Activated naive CD8-positive, alpha-beta T cell treated with anti-CD3 and anti-CD28 coated beads for 36 hours (primary cell): ENCODE data around the gene SENP1. TPM values are rescaled to one million over a fixed set of nuclear protein-coding genes. Genes with fewer than 3 reads are reported as not detected.

Source experiments
- DNase-seq: peaks from one replicate; pipeline ENCODE4 v3.0.0; 2021
- H3K27ac Mint-ChIP-seq: one replicate; pipeline ENCODE4 v1.8.0; 2022; ENCODE audit warnings: mild to moderate bottlenecking, moderate library complexity, mixed read lengths
- H3K27me3 Mint-ChIP-seq: one replicate; pipeline ENCODE4 v1.8.0; 2022; ENCODE audit warnings: mild to moderate bottlenecking, mixed read lengths
- H3K36me3 Mint-ChIP-seq: one replicate; pipeline ENCODE4 v1.8.0; 2021; ENCODE audit warnings: mild to moderate bottlenecking, mixed read lengths
- H3K4me1 Mint-ChIP-seq: one replicate; pipeline ENCODE4 v1.8.0; 2021; ENCODE audit warnings: mixed read lengths
- H3K4me3 Mint-ChIP-seq: one replicate; pipeline ENCODE4 v1.8.0; 2022; ENCODE audit warnings: mild to moderate bottlenecking, moderate library complexity, mixed read lengths
- H3K9me3 Mint-ChIP-seq: one replicate; pipeline ENCODE4 v1.8.0; 2022; ENCODE audit warnings: mixed read lengths
- total RNA-seq, 2 experiments: library from RNA; stranded (reverse); gene quantifications; one replicate each; pipeline ENCODE4 v1.2.3, GENCODE V29; 2021

The SENP1 gene
- total RNA-seq, 2 experiments from 2014 or later, result 42.6 to 53.6 TPM

DNA sequence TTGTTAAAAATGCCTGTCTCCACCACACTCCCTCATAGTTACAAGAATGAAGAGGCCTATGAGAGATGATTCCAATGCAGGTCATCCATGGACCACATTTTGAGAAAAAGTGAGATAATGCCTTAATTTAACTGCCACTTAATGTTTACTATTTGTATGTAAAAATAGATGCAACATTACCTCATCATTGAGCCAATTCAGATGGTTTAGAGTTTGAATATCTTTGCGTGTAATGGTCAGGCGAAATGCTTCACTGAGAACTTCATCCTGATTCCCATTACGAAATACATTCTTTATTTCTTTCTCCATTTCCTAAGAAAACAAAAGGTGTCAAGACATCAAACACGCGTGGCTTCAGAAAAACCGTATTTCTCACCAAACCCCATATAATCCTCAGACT lies 42.3 kb downstream of the SENP1 start:
- DNase-seq, result no peak
- H3K27ac Mint-ChIP-seq, result no peak overlapping the region
- peaks cover 2% of the 10 kb centered on the region for H3K4me1 Mint-ChIP-seq
- peaks cover 13% of the 10 kb centered on the region for H3K9me3 Mint-ChIP-seq
- no peak overlapping the region for H3K4me3 Mint-ChIP-seq
- peaks cover 51% of the 10 kb centered on the region for H3K36me3 Mint-ChIP-seq
- H3K27me3 Mint-ChIP-seq, result no peaks in the 10 kb centered on the region

- H3K9me3 Mint-ChIP-seq, result peaks cover 14% of the 10 kb centered on the region
- H3K27me3 Mint-ChIP-seq, result no peaks in the 10 kb centered on the region
- DNase-seq, result no peak
- no peak overlapping the region for H3K27ac Mint-ChIP-seq
- peaks cover 49% of the 10 kb centered on the region for H3K36me3 Mint-ChIP-seq
- H3K4me3 Mint-ChIP-seq, result no peak overlapping the region
- H3K4me1 Mint-ChIP-seq, result no peaks in the 10 kb centered on the region
Observed at GRCh38 chr12:48061938-48062719, 43.8 kb downstream of the SENP1 start.

- H3K27ac Mint-ChIP-seq, result no peak overlapping the region
- no peaks in the 10 kb centered on the region for H3K27me3 Mint-ChIP-seq
- H3K36me3 Mint-ChIP-seq, result peaks cover 46% of the 10 kb centered on the region
- no peak overlapping the region for H3K4me3 Mint-ChIP-seq
- H3K9me3 Mint-ChIP-seq, result peaks cover 14% of the 10 kb centered on the region
- DNase-seq, result no peak
- no peaks in the 10 kb centered on the region for H3K4me1 Mint-ChIP-seq
Observed at GRCh38 chr12:48060474-48060873, 45.4 kb downstream of the SENP1 start.

DNA sequence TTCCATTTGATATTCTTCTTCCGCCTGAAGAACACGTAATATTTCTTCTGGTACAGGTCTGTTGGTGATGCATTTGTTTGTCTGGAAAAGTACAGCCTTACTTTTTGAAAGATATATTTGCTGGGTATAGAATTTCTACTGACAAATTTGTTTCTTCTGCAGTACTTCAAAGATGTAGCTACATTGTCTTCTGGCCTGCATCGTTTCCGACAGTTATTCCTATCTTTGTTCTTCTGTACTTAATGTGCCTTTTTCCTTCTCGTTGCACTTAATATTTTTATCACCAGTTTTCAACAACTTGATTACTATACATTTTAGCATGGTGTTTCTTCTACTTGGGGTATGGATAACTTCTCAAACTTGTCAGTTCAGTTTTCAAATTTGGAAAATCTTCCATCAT lies 47.1 kb downstream of the SENP1 start:
- Mint-ChIP-seq H3K36me3 (peaks cover 44% of the 10 kb centered on the region), H3K4me1 (no peaks in the 10 kb centered on the region), H3K27ac (no peak overlapping the region), H3K9me3 (peaks cover 14% of the 10 kb centered on the region), H3K27me3 (no peaks in the 10 kb centered on the region), H3K4me3 (no peak overlapping the region)
- DNase-seq, result no peak

GRCh38 chr12:48054955-48055821 lies 50.7 kb downstream of the SENP1 start:
- Mint-ChIP-seq H3K4me3 (no peak overlapping the region), H3K4me1 (no peaks in the 10 kb centered on the region), H3K9me3 (peaks cover 12% of the 10 kb centered on the region), H3K27ac (no peak overlapping the region), H3K36me3 (peaks cover 23% of the 10 kb centered on the region), H3K27me3 (no peaks in the 10 kb centered on the region)
- no peak for DNase-seq

DNA sequence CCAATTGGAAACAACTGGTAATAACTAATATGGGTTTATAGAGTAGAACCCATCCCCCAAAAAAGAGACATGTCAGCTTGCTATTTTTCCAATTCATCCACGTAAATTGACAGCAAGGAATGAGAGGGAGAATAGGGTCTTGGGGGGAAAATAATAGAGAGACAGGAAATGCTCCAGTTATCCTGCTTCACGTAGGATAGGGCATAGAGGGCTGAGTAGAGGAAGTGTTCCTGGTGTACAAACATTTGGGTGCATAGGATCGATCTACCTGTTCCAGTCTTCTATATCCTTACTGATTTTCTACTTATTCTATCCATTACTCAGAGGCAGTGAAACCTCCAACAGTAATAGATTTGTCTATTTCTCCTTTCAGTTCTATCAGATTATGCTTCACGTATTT lies 52.0 kb downstream of the SENP1 start:
- no peak for DNase-seq
- Mint-ChIP-seq H3K4me3 (no peak overlapping the region), H3K27me3 (no peaks in the 10 kb centered on the region), H3K4me1 (no peaks in the 10 kb centered on the region), H3K9me3 (peaks cover 4% of the 10 kb centered on the region), H3K27ac (no peak overlapping the region), H3K36me3 (peaks cover 9% of the 10 kb centered on the region)

DNA sequence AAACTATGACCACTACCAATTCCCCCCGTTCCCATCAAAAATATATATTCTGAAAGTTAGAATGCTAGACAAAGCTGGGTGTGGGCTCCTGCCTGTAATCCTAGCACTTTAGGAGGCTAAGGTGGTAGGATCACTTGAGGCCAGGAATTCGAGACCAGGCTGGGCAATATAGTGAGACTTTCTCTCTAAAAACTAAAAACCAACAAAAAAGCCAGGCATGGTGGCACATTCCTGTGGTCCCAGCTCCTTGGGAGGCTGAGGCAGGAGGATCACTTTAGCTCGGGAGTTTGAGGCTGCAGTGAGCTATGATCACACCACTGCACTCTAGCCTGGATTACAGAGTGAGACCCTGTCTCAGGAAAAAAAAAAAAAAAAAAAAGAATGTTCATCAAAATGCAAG lies 52.8 kb downstream of the SENP1 start:
- Mint-ChIP-seq H3K9me3 (no peaks in the 10 kb centered on the region), H3K4me1 (no peaks in the 10 kb centered on the region), H3K4me3 (no peak overlapping the region), H3K27ac (no peak overlapping the region), H3K36me3 (peaks cover 2% of the 10 kb centered on the region), H3K27me3 (no peaks in the 10 kb centered on the region)
- DNase-seq, result no peak

- H3K27me3 Mint-ChIP-seq, result no peaks in the 10 kb centered on the region
- H3K4me3 Mint-ChIP-seq, result no peak overlapping the region
- H3K36me3 Mint-ChIP-seq, result peaks cover 2% of the 10 kb centered on the region
- no peak overlapping the region for H3K27ac Mint-ChIP-seq
- DNase-seq, result no peak
- H3K9me3 Mint-ChIP-seq, result no peaks in the 10 kb centered on the region
- no peaks in the 10 kb centered on the region for H3K4me1 Mint-ChIP-seq
Observed at GRCh38 chr12:48051681-48052080, 54.2 kb downstream of the SENP1 start.

GRCh38 chr12:48050174-48050573 lies 55.7 kb downstream of the SENP1 start:
- Mint-ChIP-seq H3K4me3 (no peak overlapping the region), H3K9me3 (no peaks in the 10 kb centered on the region), H3K4me1 (no peaks in the 10 kb centered on the region), H3K27ac (no peak overlapping the region), H3K36me3 (peaks cover 3% of the 10 kb centered on the region), H3K27me3 (no peaks in the 10 kb centered on the region)
- DNase-seq, result no peak

DNA sequence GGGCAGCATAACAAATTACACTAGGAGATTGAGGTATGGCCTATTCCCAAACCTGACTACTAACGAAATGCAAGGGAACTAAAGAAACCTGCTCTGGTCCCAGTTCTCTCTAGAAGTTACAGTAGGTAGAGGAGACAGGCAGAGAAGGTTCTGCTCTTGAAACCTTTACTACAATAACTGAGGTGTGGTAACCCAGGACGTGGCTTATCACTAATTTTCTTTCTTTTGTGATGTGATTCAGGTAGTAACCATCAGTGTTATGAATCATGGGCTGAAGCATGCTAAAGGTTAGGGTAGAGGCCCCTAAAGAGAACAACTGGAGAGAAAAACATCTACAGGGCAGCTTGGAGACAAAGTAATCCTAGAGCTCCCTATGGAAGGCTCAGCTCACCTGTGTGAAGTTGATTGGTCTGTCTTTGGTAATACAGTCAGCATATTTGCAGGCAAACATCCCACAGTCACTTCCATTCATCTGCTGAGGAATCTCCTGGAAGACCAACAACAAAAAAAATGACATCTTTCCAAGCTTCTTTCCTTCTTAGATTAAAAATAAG lies 59.8 kb downstream of the SENP1 start:
- Mint-ChIP-seq H3K36me3 (peaks cover 7% of the 10 kb centered on the region), H3K4me3 (no peak overlapping the region), H3K27ac (no peak overlapping the region), H3K27me3 (no peaks in the 10 kb centered on the region), H3K4me1 (peaks cover 2% of the 10 kb centered on the region), H3K9me3 (no peaks in the 10 kb centered on the region)
- no peak for DNase-seq

- Mint-ChIP-seq H3K27ac (no peak overlapping the region), H3K9me3 (no peaks in the 10 kb centered on the region), H3K36me3 (peaks cover 7% of the 10 kb centered on the region), H3K4me1 (peaks cover 2% of the 10 kb centered on the region), H3K4me3 (no peak overlapping the region), H3K27me3 (no peaks in the 10 kb centered on the region)
- DNase-seq, result no peak
Observed at GRCh38 chr12:48045061-48045846, 60.6 kb downstream of the SENP1 start.

DNA sequence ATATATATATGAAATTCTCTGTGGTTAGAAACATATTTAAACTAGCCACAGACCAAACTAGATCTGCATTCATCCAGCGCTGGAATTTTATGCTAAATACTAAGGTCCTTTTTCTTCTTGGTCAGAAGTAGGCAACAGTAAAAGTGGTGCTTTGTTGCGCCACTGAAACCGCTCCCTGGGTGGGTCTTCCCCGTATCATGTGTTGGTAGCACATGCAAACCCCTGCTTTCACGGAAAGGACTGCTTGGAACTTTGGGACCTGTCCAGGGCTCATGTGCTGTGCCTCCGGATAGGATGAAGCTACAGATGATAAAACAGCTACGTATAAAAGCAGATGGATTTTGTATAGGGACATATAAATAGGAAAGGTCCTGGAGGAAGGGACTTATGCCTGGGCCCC lies 61.5 kb downstream of the SENP1 start:
- no peak overlapping the region for H3K4me3 Mint-ChIP-seq
- H3K27ac Mint-ChIP-seq, result no peak overlapping the region
- H3K36me3 Mint-ChIP-seq, result peaks cover 7% of the 10 kb centered on the region

DNA sequence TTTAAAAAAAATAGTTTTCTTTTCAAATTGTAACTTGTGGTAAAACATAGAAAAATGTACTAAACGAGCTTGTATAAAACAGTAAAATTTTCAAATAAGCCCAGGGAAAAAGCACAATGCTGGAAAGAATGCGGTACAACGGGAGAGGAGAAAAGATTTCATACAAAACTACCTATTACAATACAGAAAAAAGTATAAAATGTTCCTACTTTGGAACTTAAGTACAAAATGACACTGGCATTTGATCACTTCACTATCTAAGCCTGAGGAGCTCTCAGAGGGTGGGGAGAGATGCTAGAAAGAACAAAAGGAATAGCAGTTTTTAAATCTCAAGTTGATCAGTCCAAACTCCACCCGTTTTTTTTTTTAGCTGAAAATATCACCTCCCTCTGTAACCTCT lies 62.1 kb downstream of the SENP1 start:
- Mint-ChIP-seq H3K4me1 (peaks cover 2% of the 10 kb centered on the region), H3K4me3 (no peak overlapping the region), H3K36me3 (peaks cover 7% of the 10 kb centered on the region), H3K27me3 (no peaks in the 10 kb centered on the region), H3K9me3 (no peaks in the 10 kb centered on the region), H3K27ac (no peak overlapping the region)
- DNase-seq, result no peak

More for the DNA sequence above, 61.5 kb downstream of the SENP1 start:
- Mint-ChIP-seq H3K9me3 (no peaks in the 10 kb centered on the region), H3K27me3 (no peaks in the 10 kb centered on the region), H3K4me1 (peaks cover 2% of the 10 kb centered on the region)
- no peak for DNase-seq

- no peak overlapping the region for H3K27ac Mint-ChIP-seq
- H3K4me3 Mint-ChIP-seq, result no peak overlapping the region
Observed at GRCh38 chr12:48041591-48042423, 64.1 kb downstream of the SENP1 start.

More at GRCh38 chr12:48041591-48042423, 64.1 kb downstream of the SENP1 start:
- peaks cover 6% of the 10 kb centered on the region for H3K4me1 Mint-ChIP-seq
- no peak for DNase-seq
- peaks cover 7% of the 10 kb centered on the region for H3K36me3 Mint-ChIP-seq
- no peaks in the 10 kb centered on the region for H3K27me3 Mint-ChIP-seq
- H3K9me3 Mint-ChIP-seq, result no peaks in the 10 kb centered on the region
